ENCODE data around the gene CUTA. TPM values are rescaled to one million over a fixed set of nuclear protein-coding genes. Genes with fewer than 3 reads are reported as not detected.

The CUTA gene
- total and polyA plus RNA-seq, 5 donors from 2014 or later = 202 to 529 (median 476) TPM

- Mint-ChIP-seq H3K27ac (peak overlapping the region; percentile 94 to 98 (median 98)), H3K4me3 (peak overlapping the region; percentile 92 to 98 (median 94)), H3K36me3 (peaks cover 9% of the 10 kb centered on the region), H3K4me1 (peaks cover 14 to 74% (median 51%) of the 10 kb centered on the region in 4 donors), H3K9me3 (no peaks in the 10 kb centered on the region), H3K27me3 (peaks cover 11% of the 10 kb centered on the region)
- Histone ChIP-seq H3K36me3 (ENCODE audit: control insufficient read depth, insufficient read depth, low read length) (peaks cover 6% of the 10 kb centered on the region), H3K4me1 (ENCODE audit: control insufficient read depth, insufficient read depth, low read length, poor library complexity, severe bottlenecking) (peaks cover 68% of the 10 kb centered on the region), H3K9me3 (ENCODE audit: control insufficient read depth in 2 of 2, low read length in 2 of 2) (no peaks in the 10 kb centered on the region), H3K27ac (ENCODE audit: insufficient read depth, low read length, poor library complexity, severe bottlenecking) (peak overlapping the region; percentile 90), H3K4me3 (ENCODE audit: low read depth, low read length) (peak overlapping the region; percentile 87), H3K27me3 (ENCODE audit: control insufficient read depth, insufficient read depth, low read length) (no peaks in the 10 kb centered on the region)
- ATAC-seq (ENCODE audit: low read depth in 2 of 2) (no peak), DNase-seq (peak in 2 of 3 donors; percentile 32 to 78)
Measured at GRCh38 chr6:33430334-33430733, 12.4 kb upstream of the CUTA start.

- peak overlapping the region; percentile 90 for H3K27ac ChIP-seq (ENCODE audit: insufficient read depth, low read length, poor library complexity, severe bottlenecking)
- ATAC-seq (ENCODE audit: low read depth in 2 of 2) (peak; percentile 26 to 30), DNase-seq (peak in 2 of 3 donors; percentile 64 to 88)
- H3K27me3 Mint-ChIP-seq = peaks cover 11% of the 10 kb centered on the region
- peaks cover 14 to 81% (median 56%) of the 10 kb centered on the region in 4 donors for H3K4me1 Mint-ChIP-seq
- H3K9me3 ChIP-seq (ENCODE audit: control insufficient read depth in 2 of 2, low read length in 2 of 2) = no peaks in the 10 kb centered on the region
- H3K36me3 Mint-ChIP-seq = peaks cover 6% of the 10 kb centered on the region
- peak overlapping the region; percentile 87 for H3K4me3 ChIP-seq (ENCODE audit: low read depth, low read length)
- H3K9me3 Mint-ChIP-seq = no peaks in the 10 kb centered on the region
- H3K27ac Mint-ChIP-seq = peak overlapping the region; percentile 94 to 98 (median 98)
- peaks cover 74% of the 10 kb centered on the region for H3K4me1 ChIP-seq (ENCODE audit: control insufficient read depth, insufficient read depth, low read length, poor library complexity, severe bottlenecking)
- H3K4me3 Mint-ChIP-seq = peak overlapping the region; percentile 92 to 98 (median 94)
- H3K36me3 ChIP-seq (ENCODE audit: control insufficient read depth, insufficient read depth, low read length) = no peaks in the 10 kb centered on the region
- no peaks in the 10 kb centered on the region for H3K27me3 ChIP-seq (ENCODE audit: control insufficient read depth, insufficient read depth, low read length)
Measured at GRCh38 chr6:33429750-33430052, 11.8 kb upstream of the CUTA start.

DNA sequence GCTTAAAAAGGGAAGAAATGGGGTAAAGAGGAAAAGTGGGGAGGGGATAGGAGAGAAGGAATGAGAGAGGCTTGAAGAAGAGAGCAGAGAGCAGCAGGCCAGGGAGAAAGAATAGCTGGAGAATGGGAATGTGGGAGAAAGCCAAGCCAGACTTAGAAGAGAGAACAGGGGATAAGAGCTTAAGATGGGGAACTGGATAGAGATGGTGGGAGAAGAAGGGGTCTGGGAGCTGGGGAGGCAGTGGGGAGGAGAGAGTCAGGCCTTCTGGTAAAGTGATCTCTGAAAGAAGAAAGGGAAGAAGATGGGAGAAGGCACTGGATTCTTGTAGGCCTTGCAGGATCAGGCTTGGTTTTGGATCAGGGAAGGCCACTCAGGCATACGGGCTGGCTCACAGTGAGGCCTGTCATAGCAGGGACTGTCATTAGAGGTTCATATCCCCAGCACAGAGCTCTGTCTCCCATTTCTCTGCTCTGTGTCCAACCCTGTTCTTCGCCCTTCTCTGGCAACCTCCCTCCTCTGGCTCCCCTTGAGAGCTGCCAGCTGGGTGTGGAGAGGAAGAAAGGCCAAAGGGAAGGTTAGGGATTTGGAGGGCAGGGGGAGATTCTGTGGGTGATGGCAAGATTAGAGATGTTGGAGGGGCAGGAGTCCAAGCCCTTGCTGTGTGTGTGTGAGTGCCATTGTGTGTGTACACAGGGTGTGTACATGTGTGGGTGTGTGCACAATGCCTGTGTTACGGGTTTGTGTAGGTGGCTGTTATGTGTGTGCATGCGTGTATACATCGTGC, 11.3 kb upstream of the CUTA start:
- peaks cover 7% of the 10 kb centered on the region for H3K36me3 Mint-ChIP-seq

DNA sequence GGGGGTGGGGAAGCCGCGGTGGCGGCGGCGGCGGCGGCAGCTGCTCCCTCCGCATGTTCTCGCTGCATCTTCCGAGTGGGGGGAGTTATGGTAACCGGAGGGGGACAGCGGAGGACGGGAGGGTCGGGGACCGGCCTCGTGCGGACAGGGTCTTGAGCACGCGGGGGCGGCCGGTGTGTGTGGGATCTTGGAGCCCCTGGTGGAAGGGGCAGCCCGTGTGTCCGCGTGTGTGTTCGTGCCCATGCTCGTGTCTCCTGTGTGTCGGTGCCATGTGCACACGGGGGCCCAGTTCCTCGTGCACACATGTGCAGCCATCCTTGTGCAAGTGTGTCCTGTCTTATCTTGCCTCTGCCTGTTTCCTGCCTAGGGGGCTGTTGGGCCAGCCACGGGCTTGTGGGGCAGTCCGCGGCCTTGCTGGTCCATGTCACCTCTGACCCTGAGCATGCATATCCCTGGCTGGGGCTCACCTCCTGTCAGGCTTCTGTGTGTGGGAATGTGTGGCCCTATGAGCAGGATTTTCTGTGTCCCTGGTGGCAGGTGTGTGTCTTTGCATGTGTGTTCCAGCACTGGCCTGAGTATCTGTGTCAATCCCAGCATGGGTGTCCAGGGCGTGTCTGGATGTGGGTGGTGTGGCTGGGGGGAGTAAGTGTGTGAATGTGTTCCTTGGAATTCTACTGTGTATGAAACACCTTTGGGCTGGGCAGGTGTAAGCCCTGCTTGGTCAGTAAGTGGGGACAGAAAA, 10.5 kb upstream of the CUTA start:
- peak overlapping the region; percentile 87 for H3K4me3 ChIP-seq (ENCODE audit: low read depth, low read length)
- H3K36me3 ChIP-seq (ENCODE audit: control insufficient read depth, insufficient read depth, low read length) = no peaks in the 10 kb centered on the region
- H3K27me3 ChIP-seq (ENCODE audit: control insufficient read depth, insufficient read depth, low read length) = no peaks in the 10 kb centered on the region
- H3K4me1 ChIP-seq (ENCODE audit: control insufficient read depth, insufficient read depth, low read length, poor library complexity, severe bottlenecking) = peaks cover 76% of the 10 kb centered on the region
- Mint-ChIP-seq H3K27ac (peak overlapping the region; percentile 94 to 98 (median 98)), H3K27me3 (peaks cover 11% of the 10 kb centered on the region), H3K9me3 (peaks cover 0 to 1% (median 0%) of the 10 kb centered on the region in 7 donors), H3K4me3 (peak overlapping the region; percentile 92 to 98 (median 94)), H3K4me1 (peaks cover 14 to 87% (median 60%) of the 10 kb centered on the region in 4 donors), H3K36me3 (peaks cover 9% of the 10 kb centered on the region)
- DNase-seq = peak in 2 of 3 donors; percentile 49 to 63
- ATAC-seq (ENCODE audit: low read depth in 2 of 2) = no peak
- no peaks in the 10 kb centered on the region for H3K9me3 ChIP-seq (ENCODE audit: control insufficient read depth in 2 of 2, low read length in 2 of 2)
- peak overlapping the region; percentile 90 for H3K27ac ChIP-seq (ENCODE audit: insufficient read depth, low read length, poor library complexity, severe bottlenecking)

More for the DNA sequence above, 11.3 kb upstream of the CUTA start:
- Histone ChIP-seq H3K27ac (ENCODE audit: insufficient read depth, low read length, poor library complexity, severe bottlenecking) (peak overlapping the region; percentile 90), H3K36me3 (ENCODE audit: control insufficient read depth, insufficient read depth, low read length) (no peaks in the 10 kb centered on the region), H3K4me3 (ENCODE audit: low read depth, low read length) (peak overlapping the region; percentile 87), H3K9me3 (ENCODE audit: control insufficient read depth in 2 of 2, low read length in 2 of 2) (no peaks in the 10 kb centered on the region), H3K4me1 (ENCODE audit: control insufficient read depth, insufficient read depth, low read length, poor library complexity, severe bottlenecking) (peaks cover 76% of the 10 kb centered on the region), H3K27me3 (ENCODE audit: control insufficient read depth, insufficient read depth, low read length) (no peaks in the 10 kb centered on the region)
- Mint-ChIP-seq H3K4me1 (peaks cover 14 to 85% (median 59%) of the 10 kb centered on the region in 4 donors), H3K9me3 (peaks cover 0 to 1% (median 0%) of the 10 kb centered on the region in 7 donors), H3K27ac (peak overlapping the region; percentile 94 to 98 (median 98)), H3K27me3 (peaks cover 11% of the 10 kb centered on the region), H3K4me3 (peak overlapping the region; percentile 92 to 98 (median 94))
- DNase-seq = no peak
- peak in 1 of 2 donors; percentile 1 for ATAC-seq (ENCODE audit: low read depth in 2 of 2)

DNA sequence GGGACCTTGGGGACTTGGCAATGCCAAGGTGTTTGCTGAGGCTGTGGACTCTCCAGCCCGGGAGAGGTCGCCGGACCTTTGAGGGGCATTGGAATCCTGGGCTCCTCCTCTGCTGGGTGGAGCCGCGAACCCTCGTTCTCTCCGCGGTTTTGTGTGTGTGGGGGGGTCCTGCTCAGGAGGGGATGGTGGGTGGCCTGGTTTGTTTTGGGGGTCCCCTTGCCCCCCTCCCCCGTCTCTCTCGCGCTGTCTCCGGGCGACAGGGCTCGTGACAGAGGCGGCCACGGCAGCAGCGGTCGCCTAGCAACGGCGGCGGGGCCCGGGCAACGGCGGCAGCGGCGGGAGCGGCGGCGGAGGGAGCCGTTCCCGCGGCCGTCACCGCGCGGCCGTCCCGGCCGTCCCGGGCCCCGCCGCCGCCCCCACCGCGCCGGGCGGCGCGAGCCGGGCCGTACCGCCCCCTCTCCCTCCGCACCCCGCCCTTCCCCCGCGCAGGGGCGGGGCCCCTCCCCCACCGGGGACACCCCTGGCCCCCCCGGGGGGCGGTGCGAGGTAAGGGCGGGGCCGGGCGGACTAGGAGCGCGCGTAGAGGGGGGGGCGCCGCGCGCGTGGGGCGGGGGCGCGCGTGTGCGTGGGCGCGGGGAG, 9.8 kb upstream of the CUTA start:
- peak in 1 of 2 donors; percentile 8 for ATAC-seq (ENCODE audit: low read depth in 2 of 2)
- peaks cover 11% of the 10 kb centered on the region for H3K27me3 Mint-ChIP-seq

GRCh38 chr6:33426590-33427511, 8.9 kb upstream of the CUTA start:
- no peaks in the 10 kb centered on the region for H3K36me3 ChIP-seq (ENCODE audit: control insufficient read depth, insufficient read depth, low read length)
- H3K9me3 ChIP-seq (ENCODE audit: control insufficient read depth in 2 of 2, low read length in 2 of 2) = no peaks in the 10 kb centered on the region
- H3K4me3 ChIP-seq (ENCODE audit: low read depth, low read length) = peak overlapping the region; percentile 85
- Mint-ChIP-seq H3K4me1 (peaks cover 14 to 79% (median 54%) of the 10 kb centered on the region in 4 donors), H3K27ac (peak overlapping the region; percentile 96 to 100 (median 96)), H3K36me3 (peaks cover 3% of the 10 kb centered on the region), H3K4me3 (peak overlapping the region; percentile 87 to 98 (median 96)), H3K27me3 (peaks cover 11% of the 10 kb centered on the region), H3K9me3 (peaks cover 0 to 1% (median 0%) of the 10 kb centered on the region in 7 donors)
- peak overlapping the region; percentile 90 for H3K27ac ChIP-seq (ENCODE audit: insufficient read depth, low read length, poor library complexity, severe bottlenecking)
- ATAC-seq (ENCODE audit: low read depth in 2 of 2) (no peak), DNase-seq (peak; percentile 45 to 55 (median 46))
- no peaks in the 10 kb centered on the region for H3K27me3 ChIP-seq (ENCODE audit: control insufficient read depth, insufficient read depth, low read length)
- H3K4me1 ChIP-seq (ENCODE audit: control insufficient read depth, insufficient read depth, low read length, poor library complexity, severe bottlenecking) = peaks cover 67% of the 10 kb centered on the region

More for the DNA sequence above, 9.8 kb upstream of the CUTA start:
- H3K36me3 ChIP-seq (ENCODE audit: control insufficient read depth, insufficient read depth, low read length) = no peaks in the 10 kb centered on the region
- Mint-ChIP-seq H3K4me1 (peaks cover 14 to 87% (median 59%) of the 10 kb centered on the region in 4 donors), H3K36me3 (peaks cover 5% of the 10 kb centered on the region), H3K4me3 (peak overlapping the region; percentile 92 to 98 (median 97)), H3K27ac (peak overlapping the region; percentile 96 to 100 (median 96)), H3K9me3 (peaks cover 0 to 1% (median 0%) of the 10 kb centered on the region in 7 donors)
- DNase-seq = peak; percentile 49 to 71 (median 60)
- H3K27me3 ChIP-seq (ENCODE audit: control insufficient read depth, insufficient read depth, low read length) = no peaks in the 10 kb centered on the region
- peak overlapping the region; percentile 90 for H3K27ac ChIP-seq (ENCODE audit: insufficient read depth, low read length, poor library complexity, severe bottlenecking)
- H3K4me3 ChIP-seq (ENCODE audit: low read depth, low read length) = peak overlapping the region; percentile 85
- peaks cover 76% of the 10 kb centered on the region for H3K4me1 ChIP-seq (ENCODE audit: control insufficient read depth, insufficient read depth, low read length, poor library complexity, severe bottlenecking)
- H3K9me3 ChIP-seq (ENCODE audit: control insufficient read depth in 2 of 2, low read length in 2 of 2) = no peaks in the 10 kb centered on the region

Data from CD4-positive, CD25-positive, alpha-beta regulatory T cell (primary cell).